CD4-positive, alpha-beta T cell treated with Interleukin-10 for 1 hour (primary cell): ENCODE data around the gene ROM1.

Source experiments
- DNase-seq: peaks from one replicate; pipeline ENCODE4 v3.0.0-alpha.2; 2020

The ROM1 gene

GRCh38 chr11:62652161-62653006 is 39.3 kb downstream of the ROM1 start:
- peak; percentile 75 for DNase-seq

- no peak for DNase-seq
Observed at GRCh38 chr11:62654297-62654696, 41.2 kb downstream of the ROM1 start.

GRCh38 chr11:62656796-62657429 is 43.9 kb downstream of the ROM1 start:
- no peak for DNase-seq

GRCh38 chr11:62664405-62665074 is 51.5 kb downstream of the ROM1 start:
- DNase-seq = peak; percentile 62
